Activated naive CD8-positive, alpha-beta T cell treated with anti-CD3 and anti-CD28 coated beads for 36 hours (primary cell): Measurements from ENCODE around the gene LRMDA. TPM values are rescaled to one million over a fixed set of nuclear protein-coding genes. Genes with fewer than 3 reads are reported as not detected.
A peak's percentile ranks its signal among the peaks of the same experiment; 100 is the strongest.

Source experiments
- DNase-seq: peaks from one replicate; pipeline ENCODE4 v3.0.0; 2021
- H3K27ac Mint-ChIP-seq: one replicate; pipeline ENCODE4 v1.8.0; 2022; ENCODE audit warnings: mild to moderate bottlenecking, moderate library complexity, mixed read lengths
- H3K27me3 Mint-ChIP-seq: one replicate; pipeline ENCODE4 v1.8.0; 2022; ENCODE audit warnings: mild to moderate bottlenecking, mixed read lengths
- H3K36me3 Mint-ChIP-seq: one replicate; pipeline ENCODE4 v1.8.0; 2021; ENCODE audit warnings: mild to moderate bottlenecking, mixed read lengths
- H3K4me1 Mint-ChIP-seq: one replicate; pipeline ENCODE4 v1.8.0; 2021; ENCODE audit warnings: mixed read lengths
- H3K4me3 Mint-ChIP-seq: one replicate; pipeline ENCODE4 v1.8.0; 2022; ENCODE audit warnings: mild to moderate bottlenecking, moderate library complexity, mixed read lengths
- H3K9me3 Mint-ChIP-seq: one replicate; pipeline ENCODE4 v1.8.0; 2022; ENCODE audit warnings: mixed read lengths
- total RNA-seq, 2 experiments: library from RNA; stranded (reverse); gene quantifications; one replicate each; pipeline ENCODE4 v1.2.3, GENCODE V29; 2021

LRMDA gene
- total RNA-seq, 2 experiments from 2014 or later, result not detected

- DNase-seq, result no peak
- H3K27me3 Mint-ChIP-seq, result peaks cover 88% of the 10 kb centered on the region
- H3K4me1 Mint-ChIP-seq, result peaks cover 18% of the 10 kb centered on the region
- H3K36me3 Mint-ChIP-seq, result no peaks in the 10 kb centered on the region
- peak overlapping the region; percentile 37 for H3K4me3 Mint-ChIP-seq
- H3K9me3 Mint-ChIP-seq, result peaks cover 4% of the 10 kb centered on the region
- H3K27ac Mint-ChIP-seq, result no peak overlapping the region
These were observed 23.5 kb upstream of the LRMDA start for GRCh38 chr10:75407713-75408508.

GRCh38 chr10:75408509-75408875, 22.9 kb upstream of the LRMDA start:
- no peak overlapping the region for H3K27ac Mint-ChIP-seq
- no peaks in the 10 kb centered on the region for H3K36me3 Mint-ChIP-seq
- H3K4me3 Mint-ChIP-seq, result peak overlapping the region; percentile 34

GRCh38 chr10:75408911-75409885, 22.2 kb upstream of the LRMDA start:
- peaks cover 4% of the 10 kb centered on the region for H3K9me3 Mint-ChIP-seq
- peaks cover 75% of the 10 kb centered on the region for H3K27me3 Mint-ChIP-seq
- H3K27ac Mint-ChIP-seq, result no peak overlapping the region
- H3K4me1 Mint-ChIP-seq, result peaks cover 9% of the 10 kb centered on the region
- peak overlapping the region; percentile 68 for H3K4me3 Mint-ChIP-seq
- DNase-seq, result no peak
- H3K36me3 Mint-ChIP-seq, result no peaks in the 10 kb centered on the region

More at GRCh38 chr10:75408509-75408875, 22.9 kb upstream of the LRMDA start:
- no peak for DNase-seq
- Mint-ChIP-seq H3K27me3 (peaks cover 82% of the 10 kb centered on the region), H3K9me3 (peaks cover 4% of the 10 kb centered on the region), H3K4me1 (peaks cover 12% of the 10 kb centered on the region)

- peak overlapping the region; percentile 38 for H3K4me3 Mint-ChIP-seq
These were observed 21.1 kb upstream of the LRMDA start for GRCh38 chr10:75410132-75411005.

GRCh38 chr10:75414527-75414926, 16.9 kb upstream of the LRMDA start:
- Mint-ChIP-seq H3K27ac (no peak overlapping the region), H3K4me3 (no peak overlapping the region), H3K27me3 (peaks cover 28% of the 10 kb centered on the region)

More at GRCh38 chr10:75410132-75411005, 21.1 kb upstream of the LRMDA start:
- DNase-seq, result no peak
- Mint-ChIP-seq H3K36me3 (no peaks in the 10 kb centered on the region), H3K27ac (no peak overlapping the region), H3K9me3 (peaks cover 4% of the 10 kb centered on the region), H3K4me1 (peaks cover 9% of the 10 kb centered on the region), H3K27me3 (peaks cover 66% of the 10 kb centered on the region)

GRCh38 chr10:75417522-75417927, 13.9 kb upstream of the LRMDA start:
- no peaks in the 10 kb centered on the region for H3K36me3 Mint-ChIP-seq
- H3K4me3 Mint-ChIP-seq, result no peak overlapping the region
- H3K9me3 Mint-ChIP-seq, result no peaks in the 10 kb centered on the region
- H3K27ac Mint-ChIP-seq, result no peak overlapping the region
- H3K4me1 Mint-ChIP-seq, result no peaks in the 10 kb centered on the region
- DNase-seq, result no peak
- H3K27me3 Mint-ChIP-seq, result peaks cover 2% of the 10 kb centered on the region

More at GRCh38 chr10:75414527-75414926, 16.9 kb upstream of the LRMDA start:
- no peaks in the 10 kb centered on the region for H3K36me3 Mint-ChIP-seq
- DNase-seq, result no peak
- peaks cover 2% of the 10 kb centered on the region for H3K9me3 Mint-ChIP-seq
- peaks cover 4% of the 10 kb centered on the region for H3K4me1 Mint-ChIP-seq

- H3K4me1 Mint-ChIP-seq, result no peaks in the 10 kb centered on the region
- no peak for DNase-seq
- H3K27ac Mint-ChIP-seq, result no peak overlapping the region
- no peak overlapping the region for H3K4me3 Mint-ChIP-seq
- peaks cover 5% of the 10 kb centered on the region for H3K27me3 Mint-ChIP-seq
- no peaks in the 10 kb centered on the region for H3K9me3 Mint-ChIP-seq
- no peaks in the 10 kb centered on the region for H3K36me3 Mint-ChIP-seq
These were observed 13.1 kb upstream of the LRMDA start for GRCh38 chr10:75418293-75418692.

GRCh38 chr10:75418712-75419111, 12.7 kb upstream of the LRMDA start:
- H3K27me3 Mint-ChIP-seq, result peaks cover 5% of the 10 kb centered on the region
- no peak overlapping the region for H3K4me3 Mint-ChIP-seq
- no peaks in the 10 kb centered on the region for H3K9me3 Mint-ChIP-seq
- no peaks in the 10 kb centered on the region for H3K36me3 Mint-ChIP-seq
- DNase-seq, result no peak
- no peak overlapping the region for H3K27ac Mint-ChIP-seq
- no peaks in the 10 kb centered on the region for H3K4me1 Mint-ChIP-seq

GRCh38 chr10:75422913-75423312, 8.5 kb upstream of the LRMDA start:
- no peak for DNase-seq
- no peak overlapping the region for H3K27ac Mint-ChIP-seq
- no peak overlapping the region for H3K4me3 Mint-ChIP-seq
- peaks cover 5% of the 10 kb centered on the region for H3K27me3 Mint-ChIP-seq
- no peaks in the 10 kb centered on the region for H3K9me3 Mint-ChIP-seq
- H3K4me1 Mint-ChIP-seq, result no peaks in the 10 kb centered on the region
- no peaks in the 10 kb centered on the region for H3K36me3 Mint-ChIP-seq

- Mint-ChIP-seq H3K27me3 (peaks cover 13% of the 10 kb centered on the region), H3K27ac (no peak overlapping the region), H3K4me1 (no peaks in the 10 kb centered on the region), H3K9me3 (no peaks in the 10 kb centered on the region), H3K36me3 (no peaks in the 10 kb centered on the region), H3K4me3 (no peak overlapping the region)
- DNase-seq, result no peak
These were observed 6.9 kb upstream of the LRMDA start for GRCh38 chr10:75424571-75424970.

- Mint-ChIP-seq H3K36me3 (no peaks in the 10 kb centered on the region), H3K4me1 (no peaks in the 10 kb centered on the region), H3K27ac (no peak overlapping the region), H3K4me3 (no peak overlapping the region), H3K27me3 (peaks cover 22% of the 10 kb centered on the region), H3K9me3 (no peaks in the 10 kb centered on the region)
- DNase-seq, result no peak
These were observed 5.9 kb upstream of the LRMDA start for GRCh38 chr10:75425291-75426079.

- H3K27ac Mint-ChIP-seq, result no peak overlapping the region
- H3K4me1 Mint-ChIP-seq, result no peaks in the 10 kb centered on the region
- peaks cover 32% of the 10 kb centered on the region for H3K27me3 Mint-ChIP-seq
- H3K36me3 Mint-ChIP-seq, result no peaks in the 10 kb centered on the region
- no peaks in the 10 kb centered on the region for H3K9me3 Mint-ChIP-seq
- no peak overlapping the region for H3K4me3 Mint-ChIP-seq
- no peak for DNase-seq
These were observed 4.5 kb upstream of the LRMDA start for GRCh38 chr10:75426880-75427279.

- no peak overlapping the region for H3K4me3 Mint-ChIP-seq
- H3K27ac Mint-ChIP-seq, result no peak overlapping the region
- no peaks in the 10 kb centered on the region for H3K4me1 Mint-ChIP-seq
- no peak for DNase-seq
- H3K36me3 Mint-ChIP-seq, result no peaks in the 10 kb centered on the region
- no peaks in the 10 kb centered on the region for H3K9me3 Mint-ChIP-seq
- peaks cover 41% of the 10 kb centered on the region for H3K27me3 Mint-ChIP-seq
These were observed 3.5 kb upstream of the LRMDA start for GRCh38 chr10:75427951-75428350.
